ENCODE data around the gene KRT79.

Gene KRT79

GRCh38 chr12:52788192-52788875 lies 45.8 kb downstream of the KRT79 start:
- no peak overlapping the region for H3K4me3 ChIP-seq (ENCODE audit: low read depth, low read length)
- TF ChIP-seq CTCF (IDR thresholded peaks at IDR 0.05; ENCODE audit: low read depth, low read length, missing control alignments) = no peak
- no peak for DNase-seq (ENCODE audit: low read depth)

- DNase-seq (ENCODE audit: low read depth) = no peak
- no peak for TF ChIP-seq CTCF (IDR thresholded peaks at IDR 0.05; ENCODE audit: low read depth, low read length, missing control alignments)
- H3K4me3 ChIP-seq (ENCODE audit: low read depth, low read length) = no peak overlapping the region
These were observed 46.6 kb downstream of the KRT79 start for GRCh38 chr12:52787324-52788191.

- no peak overlapping the region for H3K4me3 ChIP-seq (ENCODE audit: low read depth, low read length)
- TF ChIP-seq CTCF (IDR thresholded peaks at IDR 0.05; ENCODE audit: low read depth, low read length, missing control alignments) = no peak
- no peak for DNase-seq (ENCODE audit: low read depth)
These were observed 49.2 kb downstream of the KRT79 start for GRCh38 chr12:52784909-52785308.

GRCh38 chr12:52783563-52784316 lies 50.4 kb downstream of the KRT79 start:
- no peak overlapping the region for H3K4me3 ChIP-seq (ENCODE audit: low read depth, low read length)
- no peak for DNase-seq (ENCODE audit: low read depth)
- no peak for TF ChIP-seq CTCF (IDR thresholded peaks at IDR 0.05; ENCODE audit: low read depth, low read length, missing control alignments)

GRCh38 chr12:52782502-52782901 lies 51.6 kb downstream of the KRT79 start:
- TF ChIP-seq CTCF (IDR thresholded peaks at IDR 0.05; ENCODE audit: low read depth, low read length, missing control alignments) = no peak
- H3K4me3 ChIP-seq (ENCODE audit: low read depth, low read length) = no peak overlapping the region
- no peak for DNase-seq (ENCODE audit: low read depth)

- no peak for TF ChIP-seq CTCF (IDR thresholded peaks at IDR 0.05; ENCODE audit: low read depth, low read length, missing control alignments)
- DNase-seq (ENCODE audit: low read depth) = no peak
- no peak overlapping the region for H3K4me3 ChIP-seq (ENCODE audit: low read depth, low read length)
These were observed 52.6 kb downstream of the KRT79 start for GRCh38 chr12:52781399-52782082.

Measured in GM12864 (cell line).